Frontal cortex (tissue), 4 donors: ENCODE data around the gene FLACC1. TPM values are rescaled to one million over a fixed set of nuclear protein-coding genes. Genes with fewer than 3 reads are reported as not detected.
"Not testable (repeated sequence)": the region's sequence is repeated elsewhere in the genome, so short reads cannot be mapped to it uniquely, and the experiment has no call there.

Experiments used
- DNase-seq, 2 donors: peaks; one replicate each; pipeline ENCODE4 v3.0.0; 2012; ENCODE audit warnings: low spot score in 2 of 2
- FAIRE-seq: peaks from 2 replicates; lab custom pipeline; 2012; peaks lifted over from hg19 to GRCh38; lab: Jason Lieb, UNC
- total RNA-seq: library from RNA; depleted of rRNA; stranded (reverse); fragments of >200 nt; gene quantifications from one replicate; pipeline ENCODE4 v1.2.3, GENCODE V29; 2014
- donor health status: control.
- donor health status: control.
- donor health status: control.

Gene FLACC1
- total RNA-seq, 1 donor from 2014 or later, result 2.4 TPM

GRCh38 chr2:201258666-201259615, 98.2 kb downstream of the FLACC1 start:
- DNase-seq (no peak), FAIRE-seq (no peak)

- peak in 1 of 2 donors; percentile 43 for DNase-seq
Measured at GRCh38 chr2:201257956-201258665, 99.0 kb downstream of the FLACC1 start.

GRCh38 chr2:201257381-201257955, 99.7 kb downstream of the FLACC1 start:
- DNase-seq (no peak), FAIRE-seq (no peak)

More at GRCh38 chr2:201257956-201258665, 99.0 kb downstream of the FLACC1 start:
- no peak for FAIRE-seq

DNA sequence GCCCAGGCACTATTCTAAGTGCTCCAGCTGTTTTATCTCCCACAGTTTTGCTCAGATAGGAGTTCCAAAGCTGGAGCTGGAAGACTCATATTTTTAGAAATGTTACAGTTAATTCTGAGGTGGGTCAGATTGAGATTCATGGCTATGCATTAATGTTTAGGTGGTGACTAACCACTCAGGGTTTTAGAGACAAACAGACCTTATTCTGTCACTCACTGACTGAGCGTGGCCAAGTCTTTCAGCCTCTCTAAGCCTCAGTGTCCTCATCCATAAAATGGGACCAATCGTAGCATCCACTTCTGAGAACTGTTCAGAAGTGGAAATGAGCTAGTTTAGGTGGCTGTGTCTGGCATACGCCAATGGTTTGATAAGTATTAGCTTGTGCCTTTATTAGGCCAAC, 101.1 kb downstream of the FLACC1 start:
- DNase-seq, result no peak
- FAIRE-seq, result no peak

DNA sequence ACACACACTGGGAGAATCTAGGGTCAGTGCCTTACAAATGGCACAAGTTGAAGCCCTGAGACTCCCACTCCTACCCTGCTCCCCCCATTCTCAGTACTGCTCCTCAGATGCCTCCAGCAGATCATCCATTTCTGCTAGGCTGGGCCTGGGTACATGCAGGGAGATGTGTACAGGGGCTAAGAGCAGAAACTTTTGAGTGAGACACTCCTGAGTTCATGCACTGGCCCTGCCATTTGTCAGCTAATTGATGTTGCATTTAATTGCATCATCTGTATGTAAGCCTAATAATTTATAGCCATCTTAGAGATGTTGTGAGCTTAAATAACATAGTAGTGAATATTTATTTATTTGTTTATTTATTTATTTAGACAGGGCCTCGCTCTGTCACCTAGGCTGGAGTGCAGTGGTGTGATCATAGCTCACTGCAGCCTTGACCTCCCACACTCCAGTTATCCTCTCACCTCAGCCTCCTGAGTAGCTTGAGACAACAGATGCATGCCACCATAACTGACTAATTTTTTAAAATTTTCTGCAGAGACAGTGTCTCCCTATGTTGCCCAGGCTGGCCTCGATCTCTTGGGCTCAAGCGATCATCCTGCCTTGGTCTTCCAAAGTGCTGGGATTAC, 101.6 kb downstream of the FLACC1 start:
- no peak for FAIRE-seq

GRCh38 chr2:201254081-201254730, 102.9 kb downstream of the FLACC1 start:
- DNase-seq (no peak), FAIRE-seq (no peak)

More for the DNA sequence above, 101.6 kb downstream of the FLACC1 start:
- DNase-seq, result no peak

DNA sequence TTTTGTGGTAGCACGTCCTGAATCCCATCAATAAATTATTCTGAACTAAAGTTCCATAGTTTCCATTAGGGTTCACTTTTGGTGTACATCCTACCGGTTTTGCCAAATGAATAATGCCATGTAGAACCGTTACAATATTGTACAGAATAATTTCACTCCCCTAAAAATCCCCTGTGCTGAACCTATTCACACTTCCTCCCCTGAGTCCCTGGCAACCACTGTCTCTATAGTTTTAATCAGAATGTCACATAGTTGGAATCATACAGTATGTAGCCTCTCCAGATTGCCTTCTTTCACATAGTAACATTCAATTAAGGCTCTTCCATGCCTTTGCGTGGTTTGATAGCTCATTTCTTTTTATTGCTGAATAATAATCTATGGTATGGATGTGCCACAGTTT, 106.4 kb downstream of the FLACC1 start:
- FAIRE-seq (no peak), DNase-seq (no peak)

DNA sequence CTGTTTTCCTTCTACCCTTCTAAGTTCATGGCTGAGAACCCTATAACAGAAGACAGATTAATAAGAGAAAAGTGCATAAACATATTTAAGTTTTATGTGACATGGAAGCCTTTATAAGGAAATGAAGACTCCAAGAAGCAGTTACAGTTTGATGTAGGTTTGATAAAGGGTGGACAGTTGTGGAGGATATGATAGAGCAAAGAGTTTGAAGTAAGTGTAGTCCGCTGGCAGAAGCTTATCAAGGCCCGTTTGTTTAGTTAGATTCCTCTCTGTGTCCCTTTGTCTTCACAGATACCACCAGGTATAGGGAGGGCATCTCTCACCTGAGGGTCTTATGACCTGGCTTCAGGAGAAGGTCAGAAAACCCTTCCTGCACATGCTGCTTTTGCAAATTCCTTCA, 107.3 kb downstream of the FLACC1 start:
- FAIRE-seq (no peak), DNase-seq (no peak)

GRCh38 chr2:201248288-201248844, 108.8 kb downstream of the FLACC1 start:
- DNase-seq (no peak), FAIRE-seq (no peak)

DNA sequence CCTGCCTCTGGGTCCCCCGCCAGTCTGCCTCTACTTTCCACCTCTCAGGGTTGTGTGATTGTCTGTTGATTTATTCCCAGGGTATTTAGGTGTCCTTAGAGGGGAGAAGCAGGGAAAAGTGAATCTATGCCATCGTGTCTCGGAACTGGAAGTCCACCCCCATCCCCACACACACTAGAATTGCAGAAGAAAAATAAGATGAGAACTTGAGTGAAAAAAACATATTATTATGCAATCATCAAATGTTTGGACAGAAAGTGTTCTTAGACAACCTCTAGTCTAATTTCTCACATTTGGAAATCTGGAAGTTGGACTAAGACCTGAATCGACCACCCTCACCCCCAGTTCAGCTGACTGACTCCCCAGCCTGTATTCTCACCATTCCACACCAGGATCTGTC, 110.9 kb downstream of the FLACC1 start:
- no peak for FAIRE-seq
- no peak for DNase-seq

DNA sequence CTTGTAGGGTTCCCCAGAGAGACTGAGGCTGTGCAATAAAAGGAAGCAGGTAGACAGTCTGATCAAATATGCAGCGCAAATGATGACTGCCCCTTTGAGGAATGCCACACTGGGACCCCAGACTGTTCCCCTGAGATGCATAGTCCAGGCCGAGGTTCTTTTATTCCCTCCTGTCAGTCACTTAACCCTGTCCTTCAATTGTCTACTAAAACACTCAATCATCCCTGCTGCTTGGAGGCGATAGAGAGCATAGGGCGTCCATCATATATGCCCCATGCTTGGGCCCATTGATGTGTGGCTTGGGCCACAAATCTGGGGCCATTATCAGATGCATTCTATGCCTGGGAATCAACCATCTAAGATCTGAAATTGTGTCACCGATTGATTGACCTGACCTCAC, 112.3 kb downstream of the FLACC1 start:
- FAIRE-seq, result no peak
- no peak for DNase-seq

DNA sequence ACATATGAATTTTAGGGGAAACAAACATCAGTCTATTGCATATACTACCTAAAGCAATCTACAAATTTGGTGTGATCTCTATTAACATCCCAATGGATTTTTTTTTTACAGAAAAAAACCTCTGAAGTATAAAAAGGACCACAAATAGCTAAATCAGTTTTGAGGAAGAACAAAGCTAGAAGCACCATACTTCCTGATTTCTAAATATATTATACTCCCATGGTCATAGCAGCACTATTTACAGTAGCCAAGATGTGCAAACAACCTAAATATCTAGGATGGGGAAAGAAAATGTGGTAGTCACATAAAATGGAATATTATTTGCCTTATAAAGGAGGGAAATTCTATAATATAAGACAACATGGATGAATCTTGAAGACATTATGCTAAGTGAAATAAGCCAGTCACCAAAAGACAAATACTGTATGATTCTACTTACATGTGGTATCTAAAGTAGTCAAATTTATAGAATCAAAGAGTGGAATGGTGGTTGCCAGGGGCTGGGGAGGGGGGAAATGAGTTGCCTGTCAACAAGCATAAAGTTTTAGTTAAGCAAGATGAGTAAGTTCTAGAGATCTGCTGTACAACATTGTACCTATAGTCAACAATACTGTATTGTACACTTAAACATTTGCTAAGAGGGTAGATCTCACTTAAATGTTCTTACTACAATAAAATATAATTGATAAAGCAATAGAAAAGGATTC, 114.4 kb downstream of the FLACC1 start:
- FAIRE-seq (no peak), DNase-seq (no peak)

- DNase-seq, FAIRE-seq: not testable (repeated sequence)
Measured at GRCh38 chr2:201239167-201239935, 117.8 kb downstream of the FLACC1 start.

Other genes starting within 250 kb of the FLACC1 start
- gene CFLAR, start 241.2 kb downstream of the FLACC1 start, total RNA-seq, result 26.1 TPM
- 2.4 TPM for gene CASP10, start 174.2 kb downstream of the FLACC1 start, total RNA-seq
- gene CASP8, start 96.8 kb downstream of the FLACC1 start, total RNA-seq, result 1.6 TPM
- gene TRAK2, start 94.1 kb upstream of the FLACC1 start, total RNA-seq, result 53.8 TPM
- gene STRADB, start 94.4 kb upstream of the FLACC1 start, total RNA-seq, result 129 TPM